ENCODE data around the gene POC1A.
"Not testable (repeated sequence)": the region's sequence is repeated elsewhere in the genome, so short reads cannot be mapped to it uniquely, and the experiment has no call there.

The POC1A gene

DNA sequence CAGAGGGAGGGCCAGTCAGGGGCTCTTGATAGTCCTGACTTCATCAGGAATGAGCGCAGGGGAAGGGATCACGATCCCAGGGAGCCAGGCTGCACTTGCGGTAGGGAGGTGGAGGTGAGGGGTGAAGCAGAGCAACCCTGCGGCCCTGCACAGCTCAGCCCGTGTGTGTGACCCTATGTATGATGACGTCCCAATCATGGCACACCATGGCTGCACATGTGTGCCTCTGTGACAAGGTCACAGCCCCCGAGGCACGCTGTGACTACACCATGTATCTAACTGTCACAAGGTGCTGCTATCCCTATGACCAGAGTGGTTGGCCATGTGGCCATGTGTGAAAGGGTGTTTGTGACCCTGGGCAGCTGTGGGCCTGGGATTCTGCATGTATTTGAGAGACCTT is 30.5 kb upstream of the POC1A start:
- in situ Hi-C loops (cut with MboI; ENCODE audit: low sequenced_read_pairs): no loop called here

DNA sequence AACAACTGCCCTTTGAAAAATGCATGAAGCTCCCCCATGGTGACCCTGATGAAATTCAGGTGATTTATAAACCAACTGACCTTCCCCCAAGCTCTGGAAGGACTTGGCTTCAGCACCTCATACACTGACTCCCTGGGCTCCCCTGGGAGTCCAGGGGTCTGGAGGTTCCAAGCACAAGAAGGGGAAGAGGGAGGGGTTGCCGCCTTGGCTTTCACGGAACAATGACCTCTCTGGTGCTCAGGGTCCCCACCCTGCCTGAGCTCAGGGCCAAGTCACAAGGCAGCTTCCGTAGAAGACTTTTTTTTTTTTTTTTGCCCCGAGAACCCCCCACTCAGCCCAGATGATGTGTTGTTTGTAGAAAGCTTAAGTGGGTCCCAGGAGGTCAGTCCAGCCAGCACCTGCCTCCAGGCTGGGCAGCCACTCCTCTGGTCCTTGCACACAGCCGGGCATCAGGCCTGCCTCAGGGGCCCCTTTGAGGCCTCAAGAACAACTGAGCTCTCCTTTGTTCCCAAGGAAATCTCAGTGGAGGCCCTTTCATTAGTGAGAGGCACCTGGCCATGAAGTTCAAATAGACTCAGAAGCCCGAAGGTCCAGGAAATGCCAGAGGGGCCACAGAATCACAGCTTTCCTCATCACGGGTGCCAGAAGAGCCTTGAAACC is 29.7 kb upstream of the POC1A start:
- in situ Hi-C loops (cut with MboI; ENCODE audit: low sequenced_read_pairs): no loop called here

- in situ Hi-C loops (cut with MboI; ENCODE audit: low sequenced_read_pairs): no loop called here
Measured at GRCh38 chr3:52182691-52183090, 28.5 kb upstream of the POC1A start.

DNA sequence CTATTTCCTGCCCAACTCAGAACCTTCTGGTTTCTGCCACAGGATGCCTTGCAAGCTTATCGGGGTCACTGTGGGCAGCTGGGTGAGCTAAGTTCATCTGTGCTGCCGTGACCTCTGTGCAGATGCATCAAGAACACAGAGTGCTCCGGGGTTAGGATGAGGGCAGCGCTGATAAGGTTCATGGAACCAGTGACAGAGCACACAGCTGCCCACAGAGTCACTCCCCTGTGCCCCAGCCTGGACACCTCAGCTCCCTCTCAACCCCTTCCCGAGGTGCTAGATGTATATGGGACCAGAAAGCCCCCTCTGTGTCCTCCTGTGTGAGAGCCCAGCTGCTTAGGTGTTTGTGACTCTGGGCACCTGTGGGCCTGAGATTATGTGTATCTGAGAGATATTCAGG is 28.0 kb upstream of the POC1A start:
- in situ Hi-C loops (cut with MboI; ENCODE audit: low sequenced_read_pairs): no loop called here

DNA sequence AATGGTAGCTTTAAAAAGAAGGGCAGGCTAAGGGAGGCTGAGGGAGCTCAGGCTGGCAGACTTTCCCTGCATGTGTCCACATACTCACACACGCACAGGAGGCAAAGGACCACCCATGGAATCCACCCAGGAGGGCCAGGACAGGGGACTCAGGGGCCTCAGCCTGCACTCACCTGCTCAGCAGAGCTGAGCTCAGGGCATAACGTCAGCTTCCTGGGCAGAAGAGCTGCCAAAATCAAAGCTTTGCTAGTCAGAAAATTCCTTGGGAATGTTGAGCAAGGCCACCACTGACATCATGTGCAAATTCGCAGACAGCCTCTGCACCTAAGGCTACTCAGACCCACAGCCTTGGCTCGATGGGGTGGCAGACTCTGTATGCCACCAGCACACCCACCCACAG is 27.3 kb upstream of the POC1A start:
- in situ Hi-C loops (cut with MboI; ENCODE audit: low sequenced_read_pairs): no loop called here

DNA sequence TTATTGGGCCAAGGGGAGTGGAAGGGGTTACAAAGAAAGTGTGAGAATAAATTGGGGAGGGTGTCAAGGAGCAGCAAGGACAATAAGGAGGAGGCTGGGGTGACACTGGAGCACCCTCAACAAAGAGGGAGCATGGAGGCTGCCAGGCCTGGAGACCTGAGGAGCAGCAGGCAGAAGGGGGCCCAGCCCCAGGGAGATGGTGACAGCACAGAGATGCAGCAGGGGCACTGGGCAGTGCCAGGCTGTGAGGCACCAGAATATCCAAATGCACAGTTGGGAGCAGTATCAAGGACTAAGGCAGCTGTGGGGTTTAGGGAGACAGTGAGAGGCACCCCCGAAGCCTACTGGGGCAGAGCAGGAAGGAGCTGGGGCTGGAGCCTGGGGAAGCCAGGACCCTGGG is 24.3 kb upstream of the POC1A start:
- in situ Hi-C loops (cut with MboI; ENCODE audit: low sequenced_read_pairs): no loop called here

DNA sequence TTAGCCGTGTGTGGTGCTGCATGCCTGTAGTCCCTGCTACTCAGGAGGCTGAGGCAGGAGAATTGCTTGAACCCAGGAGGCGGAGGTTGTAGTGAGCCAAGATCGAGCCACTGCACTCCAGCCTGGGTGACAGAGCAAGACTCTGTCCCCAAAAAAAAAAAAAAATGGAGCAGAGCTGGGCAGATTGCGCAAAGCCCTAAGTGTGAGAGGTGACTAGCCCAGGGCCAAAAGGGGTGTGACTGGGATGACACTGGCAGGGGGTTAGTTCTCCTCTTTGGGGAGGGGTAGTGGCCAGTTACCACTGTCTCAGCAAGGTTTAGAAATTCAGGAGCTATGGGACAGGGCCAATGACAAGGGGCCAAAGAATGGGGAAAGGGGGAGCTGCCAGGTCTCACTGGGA is 23.9 kb upstream of the POC1A start:
- in situ Hi-C loops (cut with MboI; ENCODE audit: low sequenced_read_pairs): not testable (repeated sequence)

GRCh38 chr3:52177701-52178042 is 23.4 kb upstream of the POC1A start:
- in situ Hi-C loops (cut with MboI; ENCODE audit: low sequenced_read_pairs): no loop called here

DNA sequence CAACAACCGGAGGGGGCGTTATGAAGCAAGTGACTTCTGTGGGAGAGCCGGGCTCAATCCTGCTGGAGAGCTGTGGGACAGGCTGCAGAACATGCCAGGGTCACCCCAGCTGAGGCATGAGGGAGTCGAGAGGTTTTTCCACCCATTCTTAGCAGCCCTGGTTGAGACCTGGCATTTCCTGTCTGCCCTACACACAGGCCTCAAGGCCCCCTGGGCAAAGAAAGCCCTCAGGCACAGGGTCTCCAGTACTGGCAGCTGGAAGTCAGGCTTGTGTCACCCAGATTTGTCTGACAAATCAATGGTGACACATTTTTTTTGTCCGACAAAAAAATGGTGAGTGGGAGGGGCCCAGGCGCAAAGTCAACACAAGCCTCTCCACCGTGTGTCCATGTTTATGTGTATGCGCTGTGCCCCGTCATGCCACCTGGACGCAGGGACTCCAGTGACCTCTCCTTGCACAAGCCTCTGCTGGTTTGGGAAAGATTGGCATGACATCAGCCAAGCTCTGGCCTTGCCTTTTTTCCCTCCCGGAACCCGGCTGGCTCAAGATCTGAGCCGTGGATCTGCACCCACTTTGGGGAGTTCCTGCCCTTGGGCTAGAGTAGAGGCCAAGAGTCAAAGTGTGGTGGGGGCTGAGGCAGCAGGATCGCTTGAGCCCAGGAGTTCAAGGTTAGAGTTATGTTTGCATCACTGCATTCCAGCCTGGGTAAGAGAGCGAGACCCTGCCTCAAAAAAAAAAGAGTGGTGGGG is 22.9 kb upstream of the POC1A start:
- in situ Hi-C loops (cut with MboI; ENCODE audit: low sequenced_read_pairs): no loop called here

DNA sequence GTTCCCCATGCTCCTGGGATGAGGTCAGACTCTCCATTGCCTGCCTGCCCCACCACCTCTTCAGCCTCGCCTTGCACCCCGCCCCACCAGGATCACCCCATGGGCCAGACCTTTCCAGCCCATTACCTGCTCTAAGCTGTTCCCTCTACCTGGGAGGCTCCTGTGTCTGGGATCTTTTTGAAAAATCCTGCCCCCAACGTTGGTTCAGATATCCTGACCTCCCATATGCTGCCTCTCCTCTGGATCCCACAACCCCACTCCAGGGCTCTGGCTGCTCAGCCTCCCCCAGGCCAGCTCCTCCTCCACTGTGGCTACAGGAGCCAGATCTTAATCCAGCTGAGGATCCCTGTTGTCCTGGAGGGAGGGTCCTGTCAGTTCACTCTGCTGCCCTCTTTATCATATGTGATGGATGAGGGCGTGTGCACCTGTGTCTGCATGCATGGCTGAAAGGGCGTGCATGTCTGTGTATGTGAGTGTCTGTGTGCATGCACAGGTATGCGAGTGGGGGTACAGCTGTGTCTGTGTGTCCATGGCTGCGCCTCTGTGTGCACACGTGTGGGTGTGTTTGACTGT is 22.0 kb upstream of the POC1A start:
- in situ Hi-C loops (cut with MboI; ENCODE audit: low sequenced_read_pairs): no loop called here

GRCh38 chr3:52175416-52176179 is 21.4 kb upstream of the POC1A start:
- in situ Hi-C loops (cut with MboI; ENCODE audit: low sequenced_read_pairs): no loop called here

- in situ Hi-C loops (cut with MboI; ENCODE audit: low sequenced_read_pairs): no loop called here
Measured at GRCh38 chr3:52174896-52175295, 20.7 kb upstream of the POC1A start.

GRCh38 chr3:52173101-52173500 is 18.9 kb upstream of the POC1A start:
- in situ Hi-C loops (cut with MboI; ENCODE audit: low sequenced_read_pairs): no loop called here

GRCh38 chr3:52172262-52172757 is 18.1 kb upstream of the POC1A start:
- in situ Hi-C loops (cut with MboI; ENCODE audit: low sequenced_read_pairs): no loop called here

DNA sequence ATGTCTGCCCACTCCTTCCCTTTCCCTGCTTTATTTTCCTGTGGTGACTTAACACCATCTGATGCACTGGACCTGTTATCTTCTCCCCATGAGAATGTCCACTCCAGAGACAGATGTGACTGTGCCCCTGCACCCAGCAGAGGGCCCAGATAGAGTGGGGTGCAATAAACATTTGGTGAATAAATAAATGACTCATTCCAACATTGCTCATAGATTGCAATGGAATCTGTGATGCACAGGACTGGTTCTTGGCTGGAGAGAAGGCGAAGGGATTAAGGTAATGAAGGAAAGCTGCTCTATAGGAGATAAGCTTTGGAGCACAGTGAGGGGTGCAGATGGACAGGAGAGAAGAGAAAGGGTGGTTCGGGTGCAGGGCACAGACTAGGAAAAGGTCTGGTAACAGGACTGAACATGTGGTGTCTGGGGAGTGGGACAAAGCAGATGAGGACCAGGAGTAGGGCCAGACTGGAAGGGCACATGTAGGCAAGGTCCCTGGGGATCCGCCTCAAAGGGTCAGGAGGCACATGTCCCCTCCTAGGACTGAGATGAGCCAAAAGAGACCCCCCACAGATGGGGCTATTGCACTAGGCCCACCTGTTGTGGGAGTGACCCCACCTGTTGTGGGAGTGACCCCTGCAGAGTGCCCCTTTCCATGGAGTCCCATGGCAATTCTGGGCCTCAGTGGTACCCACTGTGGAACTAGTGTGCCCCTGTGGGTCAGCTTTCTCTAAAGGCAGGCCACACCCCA is 17.5 kb upstream of the POC1A start:
- in situ Hi-C loops (cut with MboI; ENCODE audit: low sequenced_read_pairs): no loop called here

- in situ Hi-C loops (cut with MboI; ENCODE audit: low sequenced_read_pairs): not testable (repeated sequence)
Measured at GRCh38 chr3:52170217-52170616, 16.0 kb upstream of the POC1A start.

GRCh38 chr3:52167240-52167639 is 13.0 kb upstream of the POC1A start:
- in situ Hi-C loops (cut with MboI; ENCODE audit: low sequenced_read_pairs): no loop called here

DNA sequence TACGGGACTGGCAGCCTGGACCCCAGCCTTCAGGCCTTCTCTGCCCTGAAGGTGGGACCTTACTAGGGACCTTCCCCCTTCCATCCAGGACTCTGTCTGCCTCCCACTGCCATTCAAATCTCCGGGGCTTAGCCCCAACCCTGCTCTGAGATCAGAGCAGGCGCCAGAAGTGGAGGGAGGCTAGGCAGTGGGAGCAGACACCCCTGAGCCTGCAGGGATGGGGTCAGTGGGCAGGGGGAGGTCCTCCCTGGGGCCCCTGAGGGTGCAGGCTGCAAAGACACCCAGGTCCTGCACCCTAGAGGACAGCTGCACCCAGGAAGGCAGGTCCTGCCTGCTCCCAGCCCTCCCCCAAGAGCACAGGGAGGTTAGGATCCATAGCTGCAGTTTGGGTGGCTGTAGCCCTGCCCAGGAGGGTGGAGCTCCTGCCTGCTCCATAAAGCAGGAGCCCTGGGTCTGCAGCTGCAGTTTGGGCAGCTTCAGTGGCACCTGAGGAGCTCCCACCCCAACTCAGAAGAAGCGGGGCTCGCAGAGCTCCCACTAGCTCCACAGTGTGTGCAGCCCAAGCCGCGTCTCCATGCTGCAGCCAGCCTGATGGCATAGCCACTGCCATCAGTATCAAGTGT is 8.1 kb upstream of the POC1A start:
- in situ Hi-C loops (cut with MboI; ENCODE audit: low sequenced_read_pairs): no loop called here

DNA sequence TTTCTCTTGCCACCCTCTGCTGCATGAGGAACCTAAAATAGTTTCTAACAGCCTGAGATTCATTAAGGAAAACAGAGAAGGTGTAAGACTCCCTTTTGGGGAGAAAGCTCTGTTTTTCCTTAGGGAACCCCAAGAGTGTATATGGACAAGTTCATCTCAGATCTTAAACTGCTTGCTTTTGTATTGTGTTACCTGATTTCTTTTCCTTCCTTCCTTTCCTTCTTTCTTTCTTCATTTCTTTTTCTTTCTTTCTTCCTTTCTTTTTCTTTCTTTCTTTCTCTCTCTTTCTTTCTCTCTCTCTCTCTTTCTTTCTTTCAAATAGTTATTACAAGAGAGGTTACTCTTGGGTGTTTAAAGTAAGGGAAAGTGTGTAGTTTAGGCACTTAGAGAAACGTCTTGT is 5.3 kb upstream of the POC1A start:
- in situ Hi-C loops (cut with MboI; ENCODE audit: low sequenced_read_pairs): no loop called here

GRCh38 chr3:52155912-52156311 is 1.7 kb upstream of the POC1A start:
- in situ Hi-C loops (cut with MboI; ENCODE audit: low sequenced_read_pairs): no loop called here
